Testis (tissue), 3 donors: ENCODE results near the gene ADD3. TPM values are rescaled to one million over a fixed set of nuclear protein-coding genes. Genes with fewer than 3 reads are reported as not detected.

Experiments
- DNase-seq: peaks from one replicate; pipeline ENCODE4 v3.0.0-alpha.2; 2019
- H3K27ac ChIP-seq, 2 donors: fragments of 200-600 bp; sonication (generic); one replicate each; pipeline ENCODE4 v1.5.1; 2019
- H3K27me3 ChIP-seq: fragments of 200-600 bp; sonication (generic); one replicate; pipeline ENCODE4 v1.5.1; 2019
- H3K36me3 ChIP-seq: fragments of 200-600 bp; sonication (generic); one replicate; pipeline ENCODE4 v1.5.1; 2017; ENCODE audit warnings: low read depth; ENCODE audit errors: missing control alignments
- H3K4me1 ChIP-seq: fragments of 200-600 bp; sonication (generic); one replicate; pipeline ENCODE4 v1.5.1; 2019
- H3K4me3 ChIP-seq, 2 donors: fragments of 200-600 bp; sonication (generic); one replicate each; pipeline ENCODE4 v1.5.1; 2017 to 2019
- H3K9me3 ChIP-seq: fragments of 200-600 bp; sonication (generic); one replicate; pipeline ENCODE4 v1.5.1; 2017
- POLR2A ChIP-seq: fragments of 450-650 bp; IDR thresholded peaks from one replicate; pipeline ENCODE4 v1.6.1; 2017; ENCODE audit warnings: antibody characterized with exemption, mild to moderate bottlenecking, moderate library complexity
- WGBS, 2 donors: methylation state at CpG; one replicate each; pipeline ENCODE4 v1.1.5; 2018; 5-methylcytosine and 5-hydroxymethylcytosine counted together
- intact Hi-C: fragments of 100-400 bp; cut with DNase I; formaldehyde crosslinking; loops from one replicate; pipeline ENCODE4 v1.15.1; 2023; ENCODE audit warnings: low total_unique reads
- polyA plus RNA-seq: library from polyadenylated mRNA; stranded (reverse); fragments of 350-450 nt; fragmentation: Illumina TruSeq; extraction: RNeasy Lipid Tissue Mini Kit (QIAGEN cat#74804); gene quantifications from one replicate; pipeline ENCODE4 v1.2.3, GENCODE V29; 2014; ENCODE audit warnings: low read depth, low replicate concordance; ENCODE audit not compliant: insufficient read depth
- total RNA-seq, 2 donors: library from RNA; depleted of rRNA; stranded (reverse); fragments of >200 nt; gene quantifications; one replicate each; pipeline ENCODE4 v1.2.3, GENCODE V29; 2016
- TF ChIP-seq, protein P1 (sequence below), 3 experiments: fragments of 450-650 bp in 2 of 3; fragments of 200-600 bp in 1 of 3; sonication (generic) in 1 of 3; IDR thresholded peaks; one replicate each; pipeline ENCODE4 v1.5.1; 2016 to 2019; ENCODE audit warnings: antibody characterized with exemption in 3 of 3, mild to moderate bottlenecking in 2 of 3, moderate library complexity in 1 of 3

Gene ADD3
- total and polyA plus RNA-seq, 3 donors from 2014 or later, result 155 to 394 (median 240) TPM

DNA sequence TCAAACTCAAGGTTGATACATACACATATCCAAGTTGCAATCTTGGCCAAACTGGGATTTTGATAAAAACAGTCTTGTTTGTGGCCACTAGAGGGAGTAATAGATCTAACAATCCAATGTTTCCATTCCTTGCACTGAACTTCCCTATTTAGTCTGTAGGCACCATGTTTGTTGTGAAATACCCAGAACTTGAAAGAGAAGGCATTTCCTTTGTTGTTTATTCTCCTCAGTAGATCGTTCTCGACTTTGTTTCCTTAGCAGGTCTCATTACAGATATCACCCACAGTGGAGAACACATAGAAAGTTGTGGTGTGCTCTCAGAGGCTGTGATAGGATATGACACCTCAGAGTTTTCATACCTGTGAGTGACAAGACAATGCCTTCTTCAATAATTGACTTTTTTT is 129.4 kb downstream of the ADD3 start:
- Histone ChIP-seq H3K4me1 (peaks cover 5% of the 10 kb centered on the region), H3K9me3 (no peaks in the 10 kb centered on the region), H3K27ac (peak overlapping the region in 1 of 2 donors; percentile 29), H3K27me3 (no peaks in the 10 kb centered on the region), H3K4me3 (no peak overlapping the region), H3K36me3 (no peaks in the 10 kb centered on the region)
- intact Hi-C loops, result loop anchor here (5.0 kb wide), 1 partner anchor 140 kb away; no protein-coding TSS in a partner anchor
- WGBS, 2 donors, result 0 to 8% methylated on average over 2 of the region's 2 CpGs
- TF ChIP-seq, protein P1, sequence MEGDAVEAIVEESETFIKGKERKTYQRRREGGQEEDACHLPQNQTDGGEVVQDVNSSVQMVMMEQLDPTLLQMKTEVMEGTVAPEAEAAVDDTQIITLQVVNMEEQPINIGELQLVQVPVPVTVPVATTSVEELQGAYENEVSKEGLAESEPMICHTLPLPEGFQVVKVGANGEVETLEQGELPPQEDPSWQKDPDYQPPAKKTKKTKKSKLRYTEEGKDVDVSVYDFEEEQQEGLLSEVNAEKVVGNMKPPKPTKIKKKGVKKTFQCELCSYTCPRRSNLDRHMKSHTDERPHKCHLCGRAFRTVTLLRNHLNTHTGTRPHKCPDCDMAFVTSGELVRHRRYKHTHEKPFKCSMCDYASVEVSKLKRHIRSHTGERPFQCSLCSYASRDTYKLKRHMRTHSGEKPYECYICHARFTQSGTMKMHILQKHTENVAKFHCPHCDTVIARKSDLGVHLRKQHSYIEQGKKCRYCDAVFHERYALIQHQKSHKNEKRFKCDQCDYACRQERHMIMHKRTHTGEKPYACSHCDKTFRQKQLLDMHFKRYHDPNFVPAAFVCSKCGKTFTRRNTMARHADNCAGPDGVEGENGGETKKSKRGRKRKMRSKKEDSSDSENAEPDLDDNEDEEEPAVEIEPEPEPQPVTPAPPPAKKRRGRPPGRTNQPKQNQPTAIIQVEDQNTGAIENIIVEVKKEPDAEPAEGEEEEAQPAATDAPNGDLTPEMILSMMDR (IDR thresholded peaks at IDR 0.05), result peak; percentile 89 to 97 (median 91)
- TF ChIP-seq POLR2A, result no peak
- DNase-seq, result no peak

DNA sequence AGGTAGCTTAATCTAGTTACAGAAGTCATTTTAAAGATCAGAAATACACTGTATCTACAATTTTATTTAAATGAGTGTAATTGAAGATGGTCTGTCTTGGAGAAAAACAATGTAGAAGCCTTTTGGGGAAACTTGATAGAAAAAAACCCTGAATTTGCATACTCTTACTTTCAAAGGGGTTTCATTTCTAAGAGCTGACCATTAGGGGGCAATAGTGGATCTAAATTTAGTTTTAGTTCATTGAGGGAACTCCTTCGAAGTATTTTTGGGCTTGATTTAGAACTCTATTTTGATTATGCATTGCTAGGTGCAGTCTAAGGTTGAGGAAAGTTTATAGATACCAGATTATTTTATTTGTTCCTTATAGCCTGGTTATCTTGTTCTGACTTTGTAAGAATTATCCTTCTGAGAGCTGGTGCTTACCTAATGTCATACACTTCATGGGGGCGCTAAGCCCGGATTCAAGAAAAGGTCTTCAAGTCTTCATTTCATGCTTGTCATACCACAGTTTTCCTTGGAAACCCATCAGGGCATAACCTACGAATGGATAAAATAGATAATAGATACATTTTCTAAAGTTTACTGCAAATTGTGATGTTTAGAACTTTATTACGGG is 130.5 kb downstream of the ADD3 start:
- no peaks in the 10 kb centered on the region for H3K9me3 ChIP-seq
- H3K4me1 ChIP-seq, result peaks cover 7% of the 10 kb centered on the region
- WGBS, 2 donors, result 66 to 74% methylated on average over 5 of the region's 5 CpGs
- no peaks in the 10 kb centered on the region for H3K27me3 ChIP-seq
- no peak for TF ChIP-seq POLR2A
- TF ChIP-seq, protein P1 (IDR thresholded peaks at IDR 0.05), result peak in 2 of 3 experiments; percentile 54 to 67
- no peak overlapping the region for H3K4me3 ChIP-seq
- no peaks in the 10 kb centered on the region for H3K36me3 ChIP-seq
- H3K27ac ChIP-seq, result no peak overlapping the region
- intact Hi-C loops, result loop anchor here (5.0 kb wide), 1 partner anchor 139 kb away; no protein-coding TSS in a partner anchor
- no peak for DNase-seq

DNA sequence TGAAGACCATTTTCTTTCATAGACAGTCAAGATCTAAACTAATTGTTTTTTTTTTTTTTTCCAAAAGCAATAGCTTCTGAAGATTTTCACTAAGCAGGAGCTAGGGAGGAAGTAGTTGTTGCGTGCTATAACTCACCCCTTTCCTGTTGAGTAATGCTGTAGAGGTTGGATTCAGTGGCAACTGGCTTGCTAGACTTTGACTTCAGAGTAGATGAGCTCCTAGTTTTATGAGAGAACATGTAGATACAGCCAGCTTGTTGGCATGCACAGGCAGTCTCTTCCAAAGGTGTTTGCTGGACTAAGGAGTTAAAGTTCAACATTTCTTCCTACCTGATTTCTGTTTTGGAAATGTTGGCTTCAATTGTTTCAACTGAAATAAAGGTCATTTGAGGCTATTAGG is 133.4 kb downstream of the ADD3 start:
- H3K27me3 ChIP-seq, result no peaks in the 10 kb centered on the region
- no peaks in the 10 kb centered on the region for H3K36me3 ChIP-seq
- TF ChIP-seq, protein P1 (IDR thresholded peaks at IDR 0.05), result no peak
- TF ChIP-seq POLR2A, result no peak
- peaks cover 7% of the 10 kb centered on the region for H3K4me1 ChIP-seq
- no peak for DNase-seq
- WGBS, 2 donors, result 67 to 90% methylated on average over 1 of the region's 1 CpG
- H3K27ac ChIP-seq, result no peak overlapping the region
- H3K9me3 ChIP-seq, result no peaks in the 10 kb centered on the region
- H3K4me3 ChIP-seq, result no peak overlapping the region
- intact Hi-C loops, result no loop called here

DNA sequence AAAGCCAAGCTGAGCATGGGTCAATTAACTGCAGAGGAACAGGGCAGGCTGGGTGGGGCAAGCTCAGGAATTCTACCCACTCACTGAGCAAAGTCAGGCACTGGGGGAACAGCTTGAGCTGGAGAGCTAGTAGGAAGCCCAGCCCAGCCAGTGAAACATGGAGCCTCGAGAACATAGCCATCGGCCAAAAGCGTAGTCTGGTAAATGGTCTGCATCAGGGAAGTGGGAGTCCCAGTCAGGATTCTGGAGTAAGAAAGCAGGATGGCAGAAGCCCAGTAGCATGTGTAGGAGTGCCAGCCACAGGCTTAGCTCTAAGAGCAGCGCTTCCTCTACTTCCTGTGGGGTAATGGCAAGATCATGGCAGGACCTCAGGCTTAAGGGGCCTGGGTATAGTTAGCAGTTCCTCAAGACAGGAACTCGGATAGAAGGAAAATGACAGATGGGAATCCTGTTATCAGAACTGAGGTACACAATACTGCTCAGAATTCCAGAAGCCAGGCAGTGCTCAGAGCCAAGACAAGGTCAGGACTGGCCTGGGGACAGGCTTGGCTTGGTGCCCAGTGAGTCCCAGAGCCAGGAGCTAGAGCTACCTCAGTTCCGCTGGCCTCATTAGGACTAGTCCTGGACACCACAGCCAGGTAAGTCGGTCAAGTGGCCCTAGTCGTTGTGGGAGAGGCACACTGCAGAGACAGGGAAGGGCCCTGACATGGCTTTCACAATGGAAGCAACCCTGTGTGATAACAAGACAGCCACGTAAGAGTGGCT is 134.3 kb downstream of the ADD3 start:
- H3K27ac ChIP-seq, result no peak overlapping the region
- TF ChIP-seq, protein P1 (IDR thresholded peaks at IDR 0.05), result no peak
- TF ChIP-seq POLR2A, result no peak
- H3K4me1 ChIP-seq, result peaks cover 7% of the 10 kb centered on the region
- H3K36me3 ChIP-seq, result no peaks in the 10 kb centered on the region
- peak; percentile 42 for DNase-seq
- no peaks in the 10 kb centered on the region for H3K27me3 ChIP-seq
- no peak overlapping the region for H3K4me3 ChIP-seq
- WGBS, 2 donors, result 61% methylated on average over 9 of the region's 9 CpGs
- no peaks in the 10 kb centered on the region for H3K9me3 ChIP-seq
- intact Hi-C loops, result no loop called here
